H1 (cell line): ENCODE data around the gene SCAF1. TPM values are rescaled to one million over a fixed set of nuclear protein-coding genes. Genes with fewer than 3 reads are reported as not detected.

Experiments
- CTCF ChIA-PET: fragments of 300-600 bp; sonication (Branson Sonifier 250); formaldehyde crosslinking; loops from one replicate; lab custom pipeline; 2021; ENCODE audit not compliant: partially characterized antibody; lab: Charles Lee
- POLR2A ChIA-PET: fragments of 300-600 bp; sonication (Branson Sonifier 250); formaldehyde crosslinking; loops from one replicate; lab custom pipeline; 2021; ENCODE audit warnings: inconsistent platforms; ENCODE audit not compliant: partially characterized antibody; lab: Charles Lee
- DNase-seq, 2 experiments: peaks; one replicate each; pipeline versions ENCODE4 v3.0.0 to v3.0.0-alpha.2; 2010 to 2022; ENCODE audit warnings: low spot score in 2 of 2, low read depth in 1 of 2, mixed read lengths in 1 of 2
- FAIRE-seq: peaks from 2 replicates; lab custom pipeline; 2011; peaks lifted over from hg19 to GRCh38; lab: Jason Lieb, UNC
- H2AFZ ChIP-seq: 2 replicates; pipeline ENCODE4 v1.8.1; 2012; ENCODE audit warnings: low read length, inconsistent platforms
- H2AK5ac ChIP-seq: 2 replicates; pipeline ENCODE4 v1.6.1; 2013; ENCODE audit warnings: low read depth, low read length
- H2BK120ac ChIP-seq: replicated peaks from 2 replicates; pipeline ENCODE3; 2013; ENCODE audit warnings: low read depth, low read length, inconsistent platforms
- H2BK12ac ChIP-seq: 2 replicates; pipeline ENCODE4 v1.6.1; 2013; ENCODE audit warnings: low read depth, low read length
- H2BK15ac ChIP-seq: 2 replicates; pipeline ENCODE4 v1.6.1; 2013; ENCODE audit warnings: low read length
- H2BK20ac ChIP-seq: 2 replicates; pipeline ENCODE4 v1.6.1; 2013; ENCODE audit warnings: low read length
- H2BK5ac ChIP-seq: 2 replicates; pipeline ENCODE4 v1.6.1; 2013; ENCODE audit warnings: low read depth, low read length
- H3K14ac ChIP-seq: 2 replicates; pipeline ENCODE4 v1.6.1; 2013; ENCODE audit warnings: inconsistent platforms; ENCODE audit not compliant: insufficient read length
- H3K18ac ChIP-seq: 2 replicates; pipeline ENCODE4 v1.6.1; 2013; ENCODE audit warnings: low read length; ENCODE audit errors: extremely low read depth
- H3K23ac ChIP-seq: 2 replicates; pipeline ENCODE4 v1.6.1; 2013; ENCODE audit warnings: inconsistent platforms; ENCODE audit not compliant: insufficient read length
- H3K23me2 ChIP-seq: 2 replicates; pipeline ENCODE4 v1.6.1; 2013; ENCODE audit warnings: low read depth, low read length
- H3K27ac ChIP-seq: 2 replicates; pipeline ENCODE4 v1.6.1; 2011; ENCODE audit warnings: low read depth, low read length, inconsistent platforms
- H3K27me3 ChIP-seq, 4 experiments: replicated peaks in 1 of 4; 1 replicate in 1 of 4; 2 replicates in 3 of 4; pipeline versions ENCODE4 v1.6.1 to v1.8.1; 2011 to 2013; ENCODE audit warnings: low read length in 3 of 4, mild to moderate bottlenecking in 3 of 4, inconsistent platforms in 2 of 4, mixed read lengths in 2 of 4, moderate library complexity in 1 of 4; ENCODE audit not compliant: control insufficient read depth in 3 of 4, insufficient read depth in 3 of 4; ENCODE audit errors: extremely low read depth in 1 of 4
- H3K36me3 ChIP-seq, 4 experiments: 2 replicates each; pipeline versions ENCODE4 v1.6.1 to v1.8.1; 2011 to 2013; ENCODE audit warnings: mild to moderate bottlenecking in 4 of 4, low read length in 3 of 4, moderate library complexity in 2 of 4, control low read depth in 1 of 4, inconsistent platforms in 1 of 4; ENCODE audit not compliant: insufficient read depth in 4 of 4, control insufficient read depth in 2 of 4
- H3K4ac ChIP-seq: replicated peaks from 2 replicates; pipeline ENCODE3; 2013; ENCODE audit warnings: low read length, low read depth, mixed read lengths, inconsistent platforms; ENCODE audit not compliant: insufficient read length
- H3K4me1 ChIP-seq, 4 experiments: replicated peaks in 1 of 4; 1 replicate in 1 of 4; 2 replicates in 3 of 4; pipeline versions ENCODE4 v1.6.1 to v1.8.1; 2011 to 2013; ENCODE audit warnings: low read length in 3 of 4, inconsistent platforms in 2 of 4, mixed read lengths in 1 of 4; ENCODE audit not compliant: insufficient read depth in 4 of 4, control insufficient read depth in 3 of 4
- H3K4me2 ChIP-seq, 2 experiments: 2 replicates each; pipeline versions ENCODE4 v1.6.1 to v1.8.1; 2011 to 2013; ENCODE audit warnings: low read depth in 2 of 2, low read length in 2 of 2, control low read depth in 1 of 2, inconsistent platforms in 1 of 2, mild to moderate bottlenecking in 1 of 2; ENCODE audit not compliant: insufficient read depth in 1 of 2
- H3K4me3 ChIP-seq, 4 experiments: fragments of 200-600, 300-600 bp in 1 of 4; sonication (generic), shearing (Covaris generic), sonication (Bioruptor Twin) in 1 of 4; 2 replicates each; pipeline versions ENCODE4 v1.5.1 to v1.8.1; 2011 to 2016; ENCODE audit warnings: low read length in 4 of 4, low read depth in 3 of 4, control low read depth in 2 of 4, inconsistent platforms in 2 of 4, mild to moderate bottlenecking in 2 of 4, mixed read lengths in 1 of 4, moderate library complexity in 1 of 4; ENCODE audit not compliant: insufficient read depth in 2 of 4; ENCODE audit errors: extremely low read depth in 1 of 4
- H3K56ac ChIP-seq: replicated peaks from 2 replicates; pipeline ENCODE3; 2013; ENCODE audit warnings: low read depth, mild to moderate bottlenecking, mixed read lengths, low read length, inconsistent platforms; ENCODE audit not compliant: insufficient read length
- H3K79me1 ChIP-seq: 2 replicates; pipeline ENCODE4 v1.6.1; 2013; ENCODE audit warnings: low read depth, low read length, control low read depth
- H3K79me2 ChIP-seq, 2 experiments: 2 replicates each; pipeline versions ENCODE4 v1.6.1 to v1.8.1; 2012 to 2013; ENCODE audit warnings: low read length in 2 of 2, mild to moderate bottlenecking in 2 of 2, inconsistent platforms in 1 of 2; ENCODE audit not compliant: insufficient read depth in 2 of 2, control insufficient read depth in 1 of 2
- H3K9ac ChIP-seq, 4 experiments: replicated peaks in 1 of 4; 1 replicate in 1 of 4; 2 replicates in 3 of 4; pipeline versions ENCODE4 v1.6.1 to v1.8.1; 2011 to 2013; ENCODE audit warnings: low read depth in 3 of 4, low read length in 3 of 4, control low read depth in 2 of 4, mild to moderate bottlenecking in 2 of 4, moderate library complexity in 2 of 4, inconsistent platforms in 1 of 4; ENCODE audit errors: extremely low read depth in 1 of 4
- H3K9me3 ChIP-seq, 2 experiments: 2 replicates each; pipeline versions ENCODE4 v1.6.1 to v1.8.1; 2012 to 2013; ENCODE audit warnings: mild to moderate bottlenecking in 2 of 2, moderate library complexity in 2 of 2, control low read depth in 1 of 2, inconsistent platforms in 1 of 2, low read depth in 1 of 2, low read length in 1 of 2, mixed read lengths in 1 of 2; ENCODE audit not compliant: insufficient read depth in 2 of 2
- H4K20me1 ChIP-seq, 2 experiments: replicated peaks in 1 of 2; 2 replicates each; pipeline versions ENCODE3 to v1.8.1; 2011 to 2013; ENCODE audit warnings: inconsistent platforms in 2 of 2, low read length in 2 of 2, mild to moderate bottlenecking in 1 of 2; ENCODE audit not compliant: insufficient read depth in 2 of 2, control insufficient read depth in 1 of 2
- H4K5ac ChIP-seq: 2 replicates; pipeline ENCODE4 v1.6.1; 2013; ENCODE audit warnings: low read length, low read depth, mixed read lengths, inconsistent platforms; ENCODE audit not compliant: insufficient read length
- H4K8ac ChIP-seq: 2 replicates; pipeline ENCODE4 v1.8.0; 2013; ENCODE audit warnings: mild to moderate bottlenecking, moderate library complexity, low read length, inconsistent platforms; ENCODE audit not compliant: insufficient read depth; ENCODE audit errors: extremely low read depth
- H4K91ac ChIP-seq: replicated peaks from 2 replicates; pipeline ENCODE3; 2013; ENCODE audit warnings: low read length, mixed read lengths, inconsistent platforms; ENCODE audit not compliant: insufficient read length
- CTBP2 ChIP-seq: IDR thresholded peaks from 2 replicates; pipeline ENCODE4 v1.7.0; 2011; ENCODE audit warnings: borderline replicate concordance, mild to moderate bottlenecking, moderate library complexity, mixed read lengths, low read length; ENCODE audit not compliant: insufficient read depth, insufficient read length
- POLR2A ChIP-seq, 2 experiments: IDR thresholded peaks; 1 replicate in 1 of 2; 2 replicates in 1 of 2; pipeline ENCODE4 v1.6.1; 2011; ENCODE audit warnings: low read depth in 2 of 2, low read length in 2 of 2, mild to moderate bottlenecking in 2 of 2; ENCODE audit errors: control extremely low read depth in 1 of 2
- POLR2AphosphoS5 ChIP-seq: IDR thresholded peaks from 2 replicates; pipeline ENCODE4 v1.6.1; 2011; ENCODE audit warnings: low read depth, low read length
- RAD21 ChIP-seq, 2 experiments: IDR thresholded peaks in 1 of 2; conservative IDR thresholded peaks in 1 of 2; 2 replicates each; pipeline ENCODE4 v1.6.1; 2011; ENCODE audit warnings: low read depth in 2 of 2, low read length in 2 of 2, improper control_type of control experiment in 1 of 2, inconsistent platforms in 1 of 2, mild to moderate bottlenecking in 1 of 2, moderate library complexity in 1 of 2
- WGBS, 2 experiments: shearing (Covaris generic) in 1 of 2; methylation state at CpG; one replicate each; pipeline versions ENCODE4 v1.1.6 to v1.1.7; 2013 to 2015; ENCODE audit warnings: low lambda C conversion rate in 2 of 2, mixed read lengths in 2 of 2, inconsistent platforms in 1 of 2, low coverage in 1 of 2, missing lambda C conversion rate in 1 of 2; ENCODE audit not compliant: insufficient replicate concordance in 2 of 2, insufficient coverage in 1 of 2, insufficient read length in 1 of 2; ENCODE audit errors: extremely low coverage in 1 of 2, missing lambda C conversion rate in 1 of 2; 5-methylcytosine and 5-hydroxymethylcytosine counted together
- polyA plus RNA-seq, 7 experiments: library from polyadenylated mRNA; depleted of rRNA in 3 of 7; stranded (reverse) in 5 of 7; unstranded in 2 of 7; fragments of >200 nt in 5 of 7; fragments of 200-250 nt in 2 of 7; gene quantifications; 1 replicate in 5 of 7; 2 replicates in 1 of 7; 4 replicates in 1 of 7; pipeline versions ENCODE4 v1.2.1 to v1.2.3, GENCODE V29; 2011 to 2013; ENCODE audit warnings: missing spikeins in 2 of 7, mixed read lengths in 2 of 7
- total RNA-seq: library from RNA; stranded (reverse); fragmentation: NEBNext Ultra II Directional; extraction: Animal tissue kit (Norgen Biotek cat#: 25700); gene quantifications from 2 replicates; pipeline ENCODE4 v1.2.1, GENCODE V29; 2021

Gene SCAF1
- total and polyA plus RNA-seq, 2 of the 8 experiments (the other 6 are each of a cell fraction or from before 2014, with no cell fraction given), result 9.7 to 81.7 TPM

DNA sequence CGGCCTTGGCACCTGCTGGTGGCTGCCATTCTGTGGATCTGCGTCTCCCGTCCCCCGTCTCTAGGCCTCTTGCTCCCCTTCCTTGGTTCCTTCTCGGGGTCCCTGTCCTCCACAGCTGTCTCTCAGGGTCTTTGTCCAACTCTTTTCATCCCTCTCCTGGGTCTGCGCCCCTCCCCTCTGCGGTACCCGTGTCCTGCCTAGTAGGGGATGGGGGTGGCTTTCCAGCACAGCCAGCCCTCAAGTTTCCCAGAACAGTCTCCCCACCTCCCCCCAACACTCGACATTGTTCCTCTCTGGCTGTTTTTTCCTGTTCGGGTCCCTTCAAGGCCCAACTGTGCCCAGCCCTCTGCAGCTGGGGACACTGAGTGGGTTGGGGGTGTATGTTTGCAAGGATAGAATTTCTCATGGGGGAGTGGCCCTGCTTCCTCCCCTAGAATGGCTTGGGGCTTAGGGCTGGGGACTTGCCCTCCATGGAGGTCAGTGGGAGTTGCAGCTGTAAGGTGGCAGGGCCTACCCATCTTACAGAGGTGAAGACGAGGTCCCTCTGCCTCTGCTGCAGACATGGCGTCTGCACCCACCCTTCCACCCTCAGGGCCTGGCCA, 46.6 kb downstream of the SCAF1 start:
- H3K36me3 ChIP-seq, result peaks cover 18 to 43% (median 32%) of the 10 kb centered on the region in 4 experiments
- DNase-seq (peak in 1 of 2 experiments; percentile 76), FAIRE-seq (no peak)
- H2BK20ac ChIP-seq, result no peak overlapping the region
- no peak overlapping the region for H3K56ac ChIP-seq
- no peak overlapping the region for H2BK12ac ChIP-seq
- WGBS, 2 experiments, result 82% methylated on average over 11 of the region's 12 CpGs; no CpG with 5 or more reads in 1 of the 2 experiments
- H2AFZ ChIP-seq, result no peak overlapping the region
- peaks cover 0 to 25% (median 15%) of the 10 kb centered on the region in 4 experiments; a peak in 6 of 7 replicates for H3K4me1 ChIP-seq
- no peak overlapping the region for H3K14ac ChIP-seq
- no peak overlapping the region for H3K23ac ChIP-seq
- peak overlapping the region; percentile 18; the same call in 1 of the 2 replicates for H2BK5ac ChIP-seq
- ChIA-PET CTCF (interaction anchor here (0.8 to 2.2 kb wide), 10 partner anchors 9 to 191 kb away, joined by 3 to 11 read pairs (median 4); no protein-coding TSS in a partner anchor), POLR2A (interaction anchor here (0.6 to 12.2 kb wide), 20 partner anchors 10 to 274 kb away, joined by 3 to 168 read pairs (median 4); partner anchors contain the start of genes BCL2L12, FUZ, IRF3 and PRMT1)
- peaks cover 20% of the 10 kb centered on the region for H3K23me2 ChIP-seq
- peak overlapping the region; percentile 7; the same call in 1 of the 2 replicates for H4K8ac ChIP-seq
- peak overlapping the region; percentile 60; the same call in 1 of the 2 replicates for H2AK5ac ChIP-seq
- H4K91ac ChIP-seq, result no peak overlapping the region
- H2BK120ac ChIP-seq, result no peak overlapping the region
- H3K27me3 ChIP-seq, result no peaks in the 10 kb centered on the region
- no peak for TF ChIP-seq RAD21 (IDR thresholded peaks at IDR 0.05 in 1 of 2, conservative IDR thresholded peaks at IDR 0.05 in 1 of 2; ENCODE audit: low read depth in 2 of 2, low read length in 2 of 2)
- TF ChIP-seq POLR2AphosphoS5, result peak; percentile 63; the same call in 1 of the 2 replicates
- no peak for TF ChIP-seq CTBP2
- TF ChIP-seq POLR2A (IDR thresholded peaks at IDR 0.05; ENCODE audit: control extremely low read depth in 1 of 2, low read depth in 2 of 2, low read length in 2 of 2), result peak in 1 of 2 experiments; percentile 69; a peak in 1 of 3 replicates
- H3K79me2 ChIP-seq, result peaks cover 0 to 14% of the 10 kb centered on the region in 2 experiments; a peak in 1 of 4 replicates
- H3K79me1 ChIP-seq, result peaks cover 10% of the 10 kb centered on the region; the same call in 1 of the 2 replicates
- H2BK15ac ChIP-seq, result 0 out of 2 replicates have a peak overlapping the region, but pooled peaks have one; percentile 46
- no peak overlapping the region for H3K27ac ChIP-seq
- no peak overlapping the region for H4K5ac ChIP-seq
- no peaks in the 10 kb centered on the region for H3K9me3 ChIP-seq
- H3K4me3 ChIP-seq, result peak overlapping the region in 2 of 4 experiments; percentile 2 to 94; a peak in 4 of 8 replicates
- no peak overlapping the region for H3K4ac ChIP-seq
- peaks cover 18 to 37% of the 10 kb centered on the region in 2 experiments for H4K20me1 ChIP-seq
- no peak overlapping the region for H3K9ac ChIP-seq
- H3K18ac ChIP-seq, result peak overlapping the region; percentile 71
- peak overlapping the region; percentile 93 to 99 for H3K4me2 ChIP-seq
